ENCODE results near the gene SLC7A4. TPM values are rescaled to one million over a fixed set of nuclear protein-coding genes. Genes with fewer than 3 reads are reported as not detected.

SLC7A4 gene
- total RNA-seq, 1 donor from 2014 or later: 1.5 TPM

DNA sequence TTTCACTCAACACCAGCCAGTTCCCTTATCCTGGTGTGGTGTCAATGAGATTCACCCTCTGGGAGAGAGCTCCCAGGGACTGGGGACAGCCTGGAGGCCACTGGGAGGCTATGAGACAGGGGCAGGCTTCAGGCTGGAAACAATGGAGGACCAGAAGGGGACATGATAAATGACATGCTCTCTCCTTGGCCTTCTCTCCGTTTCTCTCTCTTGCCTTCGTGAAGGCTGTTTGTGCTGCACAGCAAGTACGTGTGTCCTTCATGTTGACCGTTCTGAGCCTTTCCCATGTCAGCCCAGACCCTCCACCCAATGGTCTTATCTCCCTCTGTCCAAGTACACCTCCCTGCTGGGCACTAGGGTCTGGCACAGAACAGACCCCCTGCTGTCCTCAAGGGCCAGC lies 51.8 kb downstream of the SLC7A4 start:
- H3K27ac ChIP-seq: no peak overlapping the region
- no peaks in the 10 kb centered on the region for H3K27me3 ChIP-seq
- TF ChIP-seq CTCF (IDR thresholded peaks at IDR 0.05): no peak
- no peak for DNase-seq
- H3K9me3 ChIP-seq: no peaks in the 10 kb centered on the region
- H3K4me1 ChIP-seq: peaks cover 22% of the 10 kb centered on the region
- ATAC-seq: no peak
- intact Hi-C loops (cut with DNase I): no loop called here
- H3K36me3 ChIP-seq: peaks cover under 1% of the 10 kb centered on the region
- H3K4me3 ChIP-seq: no peak overlapping the region

- DNase-seq (no peak), ATAC-seq (no peak)
- Histone ChIP-seq H3K9me3 (no peaks in the 10 kb centered on the region), H3K4me1 (peaks cover 22% of the 10 kb centered on the region), H3K27ac (no peak overlapping the region), H3K4me3 (peak overlapping the region; percentile 29), H3K36me3 (no peaks in the 10 kb centered on the region), H3K27me3 (no peaks in the 10 kb centered on the region)
- intact Hi-C loops (cut with DNase I): no loop called here
- no peak for TF ChIP-seq CTCF (IDR thresholded peaks at IDR 0.05)
Measured at GRCh38 chr22:20979940-20980453, 52.4 kb downstream of the SLC7A4 start.

DNA sequence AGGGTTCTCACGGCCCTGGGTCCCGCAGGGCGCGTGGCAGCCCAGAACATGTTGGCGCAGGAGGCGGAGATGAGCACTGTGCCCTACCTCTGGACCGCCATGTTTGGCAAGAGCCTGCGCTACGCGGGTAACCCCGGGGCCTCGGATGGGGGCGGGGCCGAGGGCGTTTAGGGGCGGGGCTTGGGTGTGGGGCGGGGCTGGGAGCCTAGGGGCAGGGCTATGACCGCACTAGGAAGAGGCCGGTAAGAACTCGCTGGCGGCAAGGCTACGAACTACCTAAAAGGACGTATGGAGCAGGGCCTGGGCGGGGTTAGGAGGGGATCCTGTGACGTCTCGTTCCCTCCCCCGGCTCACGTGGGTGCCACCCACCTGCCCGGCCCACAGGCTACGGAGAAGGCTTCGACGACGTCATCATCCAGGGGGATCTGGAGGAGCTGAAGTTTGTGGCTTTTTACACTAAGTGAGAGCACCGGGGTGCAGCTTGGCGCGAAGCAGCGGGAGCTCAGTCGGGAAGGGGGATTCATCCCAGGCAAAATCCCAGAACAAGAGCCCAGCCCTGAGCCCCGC lies 53.0 kb downstream of the SLC7A4 start:
- Histone ChIP-seq H3K9me3 (no peaks in the 10 kb centered on the region), H3K36me3 (no peaks in the 10 kb centered on the region), H3K27ac (no peak overlapping the region), H3K4me3 (peak overlapping the region; percentile 29), H3K4me1 (peaks cover 22% of the 10 kb centered on the region), H3K27me3 (no peaks in the 10 kb centered on the region)
- ATAC-seq: peak; percentile 82
- intact Hi-C loops (cut with DNase I): no loop called here
- no peak for TF ChIP-seq CTCF (IDR thresholded peaks at IDR 0.05)
- DNase-seq: peak; percentile 91

Small RNA genes lying within 50 kb of the gene (microRNA-seq; reads per million reads assigned to microRNA genes)
- gene MIR649 (ENCODE audit: borderline microRNAs expressed): not detected

Other genes starting within 250 kb of the SLC7A4 start
- gene PI4KA, start 173.8 kb downstream of the SLC7A4 start, total RNA-seq: 113 TPM
- 24.3 TPM for gene SNAP29, start 173.6 kb downstream of the SLC7A4 start, total RNA-seq
- 60.8 TPM for gene CRKL, start 115.2 kb downstream of the SLC7A4 start, total RNA-seq
- 5.7 TPM for gene AIFM3, start 65.3 kb downstream of the SLC7A4 start, total RNA-seq
- 56.7 TPM for gene LZTR1, start 50.3 kb downstream of the SLC7A4 start, total RNA-seq
- gene THAP7, start 30.4 kb downstream of the SLC7A4 start, total RNA-seq: 22.0 TPM
- gene P2RX6, start 17.4 kb downstream of the SLC7A4 start, total RNA-seq: 2.2 TPM
- gene LRRC74B, start 13.4 kb upstream of the SLC7A4 start, total RNA-seq: not detected